ENCODE data around the gene GALNTL6.

GRCh38 chr4:172393220-172393619, 580.0 kb downstream of the GALNTL6 start:
- no peak for TF ChIP-seq SP1 (IDR thresholded peaks at IDR 0.05)
- no peak for TF ChIP-seq FOXM1 (IDR thresholded peaks at IDR 0.05; ENCODE audit: borderline replicate concordance)
- no peak for TF ChIP-seq SUZ12 (IDR thresholded peaks at IDR 0.05)
- TF ChIP-seq TARDBP (IDR thresholded peaks at IDR 0.05): no peak
- no peak for TF ChIP-seq FOXK2 (IDR thresholded peaks at IDR 0.05)
- no peak for TF ChIP-seq PKNOX1 (IDR thresholded peaks at IDR 0.05)
- no peak for TF ChIP-seq BHLHE40 (IDR thresholded peaks at IDR 0.05; ENCODE audit: borderline replicate concordance)
- no peak for TF ChIP-seq FOXA1 (IDR thresholded peaks at IDR 0.05)
- no peak for TF ChIP-seq ARNT (IDR thresholded peaks at IDR 0.05)
- TF ChIP-seq ZNF384 (IDR thresholded peaks at IDR 0.05): no peak
